ENCODE data around the gene INTS3. TPM values are rescaled to one million over a fixed set of nuclear protein-coding genes. Genes with fewer than 3 reads are reported as not detected.

The INTS3 gene
- total RNA-seq, 1 donor from 2014 or later = 48.6 TPM

DNA sequence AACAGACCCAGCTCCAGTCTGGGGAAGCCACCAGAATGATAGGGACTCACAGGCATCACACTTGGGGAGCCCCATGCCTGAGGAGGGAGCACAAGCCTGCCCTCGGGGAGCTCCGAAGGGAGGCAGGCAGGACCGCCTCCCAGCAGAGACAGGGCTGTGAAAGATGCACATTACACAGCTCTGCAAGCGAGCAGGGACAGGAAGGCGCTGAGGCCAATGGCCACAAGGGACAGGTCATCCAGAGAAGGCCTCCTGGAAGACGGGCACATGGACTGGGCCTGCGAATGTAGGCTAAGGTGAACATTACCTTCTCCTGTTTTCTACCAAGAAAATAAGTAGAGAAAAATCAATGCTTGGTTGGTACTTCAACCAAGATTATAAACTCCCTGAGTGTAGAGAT lies 45.1 kb upstream of the INTS3 start:
- no peak for TF ChIP-seq CTCF (IDR thresholded peaks at IDR 0.05)
- no peak for DNase-seq (ENCODE audit: low spot score)
- Mint-ChIP-seq H3K4me1 (ENCODE audit: low read depth) (peaks cover 15% of the 10 kb centered on the region), H3K4me3 (ENCODE audit: unreplicated experiment) (no peak overlapping the region), H3K27ac (ENCODE audit: unreplicated experiment) (no peak overlapping the region), H3K27me3 (ENCODE audit: low read depth) (peaks cover 47% of the 10 kb centered on the region), H3K36me3 (ENCODE audit: low read depth) (no peaks in the 10 kb centered on the region), H3K9me3 (ENCODE audit: low read depth) (no peaks in the 10 kb centered on the region)

GRCh38 chr1:153683854-153684253 lies 44.0 kb upstream of the INTS3 start:
- no peak for DNase-seq (ENCODE audit: low spot score)
- H3K4me3 Mint-ChIP-seq (ENCODE audit: unreplicated experiment) = no peak overlapping the region
- H3K36me3 Mint-ChIP-seq (ENCODE audit: low read depth) = no peaks in the 10 kb centered on the region
- H3K27me3 Mint-ChIP-seq (ENCODE audit: low read depth) = peaks cover 39% of the 10 kb centered on the region
- H3K27ac Mint-ChIP-seq (ENCODE audit: unreplicated experiment) = no peak overlapping the region
- no peak for TF ChIP-seq CTCF (IDR thresholded peaks at IDR 0.05)
- no peaks in the 10 kb centered on the region for H3K9me3 Mint-ChIP-seq (ENCODE audit: low read depth)
- peaks cover 4% of the 10 kb centered on the region for H3K4me1 Mint-ChIP-seq (ENCODE audit: low read depth)

DNA sequence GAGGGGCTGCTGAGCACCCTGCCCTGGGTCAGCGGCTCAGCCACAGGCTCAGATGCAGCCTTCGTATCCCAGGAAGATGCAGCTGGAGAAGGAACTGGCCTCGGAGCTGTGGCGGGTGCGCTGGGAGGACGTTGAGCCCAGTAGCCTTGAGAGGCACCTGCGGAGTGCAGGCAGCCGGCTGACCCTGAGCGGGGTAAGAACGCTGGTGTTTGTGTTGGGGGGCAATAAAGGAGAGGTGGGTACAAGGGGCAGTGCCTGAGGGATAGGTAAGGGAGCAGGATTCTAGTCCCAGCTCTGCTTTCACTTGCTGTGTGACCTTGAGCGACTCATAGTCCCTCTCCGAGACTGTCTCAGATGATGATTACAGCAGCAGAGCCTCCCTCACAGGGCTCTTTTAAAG lies 43.0 kb upstream of the INTS3 start:
- H3K27me3 Mint-ChIP-seq (ENCODE audit: low read depth) = peaks cover 34% of the 10 kb centered on the region
- no peak overlapping the region for H3K27ac Mint-ChIP-seq (ENCODE audit: unreplicated experiment)
- peaks cover under 1% of the 10 kb centered on the region for H3K4me1 Mint-ChIP-seq (ENCODE audit: low read depth)
- no peak overlapping the region for H3K4me3 Mint-ChIP-seq (ENCODE audit: unreplicated experiment)
- no peaks in the 10 kb centered on the region for H3K36me3 Mint-ChIP-seq (ENCODE audit: low read depth)
- no peaks in the 10 kb centered on the region for H3K9me3 Mint-ChIP-seq (ENCODE audit: low read depth)
- DNase-seq (ENCODE audit: low spot score) = no peak
- no peak for TF ChIP-seq CTCF (IDR thresholded peaks at IDR 0.05)

DNA sequence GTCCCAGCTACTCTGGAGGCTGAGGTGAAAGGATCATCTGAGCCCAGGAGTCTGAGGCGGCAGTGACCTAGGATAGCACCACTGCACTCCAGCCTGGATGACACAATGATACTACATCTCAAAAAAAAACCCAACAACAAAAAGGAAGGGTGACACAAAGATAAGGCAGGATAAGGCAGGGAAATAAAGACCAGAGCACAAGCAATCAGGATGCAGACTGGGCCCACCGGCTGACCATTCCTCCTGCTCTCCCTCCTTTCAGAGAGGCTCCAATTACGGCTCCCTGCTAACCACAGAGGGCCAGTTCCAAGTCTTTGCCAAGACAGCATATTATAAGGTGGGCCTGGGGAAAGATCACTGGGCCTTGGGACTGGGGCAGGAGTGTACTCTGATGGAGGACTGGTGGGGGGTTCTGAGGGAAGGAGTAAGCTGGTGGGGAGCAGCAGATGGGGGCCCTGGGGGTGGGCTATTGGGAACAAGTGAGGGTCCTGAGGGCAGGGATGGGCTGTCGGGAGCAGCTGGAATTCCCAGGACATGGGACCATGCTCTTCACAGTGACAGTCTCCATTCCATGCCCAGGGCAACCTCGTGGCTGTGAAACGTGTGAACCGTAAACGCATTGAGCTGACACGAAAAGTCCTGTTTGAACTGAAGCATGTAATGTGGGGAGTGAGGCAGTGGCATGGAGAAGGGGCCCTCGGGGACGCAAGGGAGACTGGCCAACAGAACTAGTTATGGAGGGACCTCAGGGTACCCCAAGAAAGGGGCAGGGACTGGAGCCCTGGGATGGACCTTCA lies 42.1 kb upstream of the INTS3 start:
- no peak overlapping the region for H3K4me3 Mint-ChIP-seq (ENCODE audit: unreplicated experiment)
- no peaks in the 10 kb centered on the region for H3K9me3 Mint-ChIP-seq (ENCODE audit: low read depth)
- no peak for TF ChIP-seq CTCF (IDR thresholded peaks at IDR 0.05)
- H3K36me3 Mint-ChIP-seq (ENCODE audit: low read depth) = no peaks in the 10 kb centered on the region
- H3K27ac Mint-ChIP-seq (ENCODE audit: unreplicated experiment) = no peak overlapping the region
- DNase-seq (ENCODE audit: low spot score) = no peak
- H3K27me3 Mint-ChIP-seq (ENCODE audit: low read depth) = peaks cover 27% of the 10 kb centered on the region
- no peaks in the 10 kb centered on the region for H3K4me1 Mint-ChIP-seq (ENCODE audit: low read depth)

GRCh38 chr1:153687346-153688125 lies 40.3 kb upstream of the INTS3 start:
- TF ChIP-seq CTCF (IDR thresholded peaks at IDR 0.05) = no peak
- Mint-ChIP-seq H3K27me3 (ENCODE audit: low read depth) (peaks cover 15% of the 10 kb centered on the region), H3K4me1 (ENCODE audit: low read depth) (no peaks in the 10 kb centered on the region), H3K4me3 (ENCODE audit: unreplicated experiment) (no peak overlapping the region), H3K36me3 (ENCODE audit: low read depth) (no peaks in the 10 kb centered on the region), H3K27ac (ENCODE audit: unreplicated experiment) (no peak overlapping the region), H3K9me3 (ENCODE audit: low read depth) (no peaks in the 10 kb centered on the region)
- no peak for DNase-seq (ENCODE audit: low spot score)
